NK-92 treated with Interleukin-12 subunit alpha and Interleukin-12 subunit beta, amount 100 ng/mL, for 24 hours (cell line): ENCODE results near the gene STK32C.

Source experiments
- DNase-seq: peaks from one replicate; lab custom pipeline; 2025; lab: John Stamatoyannopoulos, UW

STK32C gene

DNA sequence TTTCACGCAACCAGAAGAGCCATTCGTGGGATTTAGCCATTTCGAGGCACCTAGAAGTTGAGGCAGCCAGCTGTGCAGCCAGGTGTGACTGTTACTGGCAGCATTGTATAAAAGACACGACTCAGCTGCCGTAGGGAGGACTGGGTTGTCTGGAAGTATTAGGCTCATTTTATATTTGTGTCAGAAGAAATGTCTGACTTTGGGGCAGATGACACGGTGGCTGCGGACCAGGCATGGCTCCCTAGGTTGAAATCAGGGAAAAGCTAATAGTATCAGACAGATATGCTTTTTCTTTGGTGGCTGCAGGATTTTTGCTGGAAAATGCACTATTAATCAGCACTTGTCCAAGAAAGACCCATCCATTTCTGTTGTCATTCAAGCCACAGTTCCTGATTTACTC lies 125.2 kb downstream of the STK32C start:
- DNase-seq = no peak

DNA sequence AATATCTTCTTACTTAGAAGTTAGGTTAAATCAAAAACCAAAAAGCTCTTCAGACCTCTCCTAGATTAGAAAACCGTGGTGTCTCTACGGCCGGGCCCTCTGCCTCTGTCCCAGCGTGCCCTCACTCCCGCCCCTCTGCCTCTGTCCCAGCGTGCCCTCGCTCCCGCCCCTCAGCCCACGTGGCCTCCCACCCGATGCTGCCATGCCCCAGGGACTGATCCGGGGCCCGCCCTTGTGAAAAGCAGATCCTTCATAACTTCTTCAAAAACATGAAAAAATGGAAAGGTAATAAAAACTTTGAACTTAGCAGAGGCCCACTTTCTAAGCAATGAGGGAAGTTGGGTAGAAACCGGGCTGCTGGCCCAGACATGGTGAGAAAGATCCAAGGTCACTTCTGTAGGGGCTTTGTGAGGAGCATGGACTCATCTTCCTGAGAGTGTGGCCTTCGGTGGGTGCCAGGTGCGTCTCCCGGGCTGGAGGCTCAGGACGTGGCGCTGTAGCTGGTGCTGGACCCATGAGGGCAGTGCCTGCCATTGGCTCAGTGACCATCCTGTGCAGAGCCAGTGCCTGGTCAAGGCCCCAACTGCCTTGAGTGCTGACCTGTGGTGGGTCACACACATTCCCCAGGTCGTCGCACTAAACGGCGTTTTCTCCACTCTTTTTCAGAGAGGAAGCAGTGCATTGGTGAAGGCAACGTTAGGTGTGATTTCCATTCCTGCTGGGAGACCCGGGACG lies 125.9 kb downstream of the STK32C start:
- DNase-seq = no peak

DNA sequence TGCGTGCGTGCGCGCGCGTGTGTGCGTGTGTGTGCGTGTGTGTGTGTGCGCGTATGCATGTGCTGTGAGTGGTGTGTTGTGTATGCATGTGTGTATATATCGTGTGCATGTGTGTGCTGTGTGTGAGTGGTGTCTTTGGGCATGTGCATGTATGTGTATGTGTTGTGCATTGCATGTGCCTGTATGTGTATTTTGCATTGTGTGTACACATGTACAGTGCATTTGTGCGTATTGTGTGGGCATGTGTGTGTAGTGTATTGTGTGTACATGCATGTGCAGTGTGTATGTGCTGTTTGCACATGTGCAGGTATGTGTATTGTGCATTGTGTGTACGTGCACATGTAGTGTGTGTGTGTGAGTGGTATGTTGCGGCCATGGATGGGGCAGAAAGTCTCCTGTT lies 127.0 kb downstream of the STK32C start:
- no peak for DNase-seq

DNA sequence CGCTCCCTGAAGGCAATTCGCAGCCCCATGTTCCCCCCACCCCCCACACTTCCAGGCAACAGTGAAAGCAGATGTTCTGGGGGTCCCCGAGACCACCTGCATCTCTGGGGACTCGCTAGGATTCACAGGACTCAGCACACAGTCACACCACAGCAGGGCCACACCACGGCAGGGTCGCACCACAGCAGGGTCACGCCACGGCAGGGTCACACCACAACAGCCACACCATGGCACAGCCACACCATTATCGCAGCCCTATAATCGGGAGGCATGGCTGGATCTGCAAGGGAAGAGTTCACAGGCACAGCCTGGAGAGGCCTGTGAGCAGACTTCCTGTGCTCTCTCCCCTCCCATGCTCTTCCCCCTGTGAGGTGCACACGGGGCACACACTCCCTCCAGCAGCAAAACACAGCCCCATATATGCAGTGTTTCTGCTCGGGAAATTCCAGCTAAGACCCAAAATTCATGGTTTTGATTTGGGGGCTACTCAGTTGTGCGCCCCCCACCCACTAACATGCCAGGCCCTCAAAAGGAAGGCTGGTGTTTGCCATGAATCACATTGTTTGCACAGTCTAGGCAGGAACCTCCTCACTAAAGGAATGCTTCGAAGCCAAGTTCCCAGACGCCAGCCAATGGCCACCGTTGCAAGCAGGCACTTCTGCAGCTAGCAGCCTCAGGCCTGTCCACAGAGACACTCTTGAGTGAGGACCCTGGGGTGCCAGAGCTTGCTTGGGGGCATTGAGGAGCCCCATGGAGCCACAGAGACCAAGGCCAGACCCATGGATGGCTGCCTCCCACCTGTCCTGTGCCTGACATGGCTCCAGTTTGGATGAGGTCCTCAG lies 128.0 kb downstream of the STK32C start:
- DNase-seq = no peak

DNA sequence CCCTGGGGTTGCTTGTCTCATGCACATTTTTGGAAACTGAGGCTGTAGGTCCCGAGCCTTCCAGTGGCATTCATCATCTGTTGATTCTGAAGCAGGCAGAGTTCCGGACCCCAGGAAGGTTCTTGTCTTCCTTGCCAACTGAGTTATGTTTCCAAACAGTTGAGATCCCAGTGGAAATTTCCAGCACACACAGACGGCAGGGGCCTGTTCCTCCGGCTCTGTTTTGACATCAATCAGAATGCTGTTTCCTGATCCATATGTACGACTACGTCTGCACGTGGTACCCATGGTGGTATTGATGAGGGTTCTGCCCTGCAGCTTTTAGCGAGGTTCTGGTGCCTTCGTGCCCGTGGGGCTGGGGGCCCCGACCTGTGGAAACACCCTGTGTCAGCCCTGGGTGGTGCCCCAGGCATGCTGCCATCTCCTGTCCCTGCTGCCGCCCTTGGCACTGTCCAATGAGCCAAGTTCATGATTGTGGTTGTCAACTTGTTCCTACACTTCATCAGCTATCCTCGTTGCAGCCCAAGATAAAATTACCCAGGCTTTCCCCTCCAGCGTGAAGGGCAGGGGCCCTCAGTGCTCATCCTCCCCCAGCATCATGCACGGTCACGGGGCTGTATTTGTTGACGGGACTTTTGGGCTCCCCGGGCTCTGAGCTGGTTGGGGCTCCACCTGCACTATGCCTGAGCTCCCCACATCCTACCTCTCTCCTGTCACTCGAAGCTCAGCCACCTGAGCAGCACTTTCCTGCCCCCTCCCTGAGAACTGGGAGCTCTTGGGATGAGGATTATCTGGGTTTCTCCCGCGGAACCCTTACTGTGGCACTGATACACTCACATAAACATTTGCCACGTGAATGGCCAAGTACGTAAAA lies 128.8 kb downstream of the STK32C start:
- no peak for DNase-seq

DNA sequence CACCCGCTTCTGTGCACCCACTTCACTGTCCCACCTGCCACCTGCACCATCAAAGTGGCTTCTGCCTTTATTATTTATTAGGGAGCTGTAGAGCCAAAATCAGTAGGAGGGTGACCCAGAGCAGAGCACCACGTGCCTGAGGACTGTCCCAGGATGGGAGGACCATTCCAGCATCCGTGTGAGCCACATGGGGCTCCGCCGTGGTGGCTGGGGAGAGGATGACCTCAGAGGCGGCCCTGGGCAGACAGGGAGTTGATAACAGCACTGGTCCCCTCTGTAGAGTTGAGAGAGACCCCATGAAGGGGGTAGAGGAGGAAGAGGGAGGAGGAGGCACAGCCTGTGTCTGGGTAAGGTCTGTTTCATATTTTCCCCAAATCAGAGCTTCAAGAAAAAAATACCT lies 129.7 kb downstream of the STK32C start:
- DNase-seq = no peak

DNA sequence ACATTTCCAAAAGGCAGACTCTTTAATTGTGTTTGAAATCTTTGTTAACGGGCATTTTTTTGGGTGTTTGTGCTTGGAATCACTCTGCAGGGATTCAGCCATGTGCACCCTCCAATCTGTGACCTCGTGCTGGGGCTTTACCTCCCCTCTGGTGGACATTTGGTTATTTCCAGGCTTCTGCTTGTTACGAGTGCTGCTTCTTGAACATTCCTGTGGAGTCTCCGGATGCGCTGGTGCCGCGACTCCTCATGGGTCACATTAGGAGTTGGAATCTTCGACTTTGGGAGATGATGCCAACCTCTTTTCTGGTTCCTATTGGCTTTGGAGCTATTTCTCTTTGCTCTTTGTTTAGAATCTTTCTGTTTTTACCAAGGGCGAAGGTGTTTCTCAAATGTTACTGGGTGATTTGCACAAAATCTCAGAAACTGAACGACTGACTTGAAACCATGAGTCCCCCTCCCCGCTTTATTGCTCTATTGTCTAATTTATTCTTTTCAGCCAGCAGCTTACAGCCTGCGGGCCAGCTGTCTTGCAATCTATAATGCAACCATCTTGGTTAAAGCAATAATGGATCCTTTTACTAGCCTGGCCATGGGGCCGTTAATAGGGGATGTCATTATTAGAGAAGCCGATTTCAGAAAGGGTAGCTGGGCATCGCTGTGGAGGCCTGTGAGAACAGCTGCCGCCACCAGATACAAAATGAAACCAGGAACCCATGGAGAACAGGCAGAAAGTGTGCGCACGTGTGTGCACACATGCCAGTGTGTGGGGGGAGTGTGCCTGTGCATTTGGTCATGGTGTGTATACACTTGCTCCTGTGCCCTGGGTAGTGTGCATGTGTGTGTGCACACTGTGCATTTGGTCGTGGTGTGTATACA lies 130.9 kb downstream of the STK32C start:
- no peak for DNase-seq

DNA sequence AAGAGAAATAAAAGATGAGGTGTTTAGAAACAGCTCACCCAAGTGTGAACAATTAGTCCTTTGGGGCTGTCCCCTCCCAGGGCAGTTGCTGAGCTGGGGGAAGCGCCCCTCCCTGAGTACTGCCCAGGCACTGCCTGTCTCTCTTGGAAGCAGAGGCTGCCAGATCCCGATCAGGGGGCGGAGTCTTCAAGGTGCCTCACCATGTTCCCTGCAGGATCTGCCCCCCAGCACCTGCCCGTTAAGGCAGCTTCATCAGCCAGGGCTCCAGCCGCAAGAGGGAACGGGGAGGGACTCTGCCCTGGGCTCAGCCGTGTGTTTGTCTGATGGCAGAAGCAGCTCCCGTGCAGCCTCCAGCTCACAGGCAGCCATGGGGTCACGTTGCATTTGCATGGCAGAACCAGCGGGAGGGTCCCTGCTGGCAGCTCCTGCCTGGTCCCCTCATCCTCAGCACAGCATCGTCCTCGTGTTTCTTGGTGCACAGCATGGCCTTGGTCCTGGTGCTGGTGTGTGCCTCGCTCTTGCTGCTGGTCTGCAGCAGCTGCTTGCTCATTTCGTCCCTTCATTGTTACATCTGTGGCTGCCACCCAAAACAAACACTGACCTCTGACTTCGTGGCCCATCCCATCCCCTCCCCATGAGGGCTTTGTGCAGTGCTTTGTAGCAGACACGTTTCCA lies 131.7 kb downstream of the STK32C start:
- DNase-seq = no peak

DNA sequence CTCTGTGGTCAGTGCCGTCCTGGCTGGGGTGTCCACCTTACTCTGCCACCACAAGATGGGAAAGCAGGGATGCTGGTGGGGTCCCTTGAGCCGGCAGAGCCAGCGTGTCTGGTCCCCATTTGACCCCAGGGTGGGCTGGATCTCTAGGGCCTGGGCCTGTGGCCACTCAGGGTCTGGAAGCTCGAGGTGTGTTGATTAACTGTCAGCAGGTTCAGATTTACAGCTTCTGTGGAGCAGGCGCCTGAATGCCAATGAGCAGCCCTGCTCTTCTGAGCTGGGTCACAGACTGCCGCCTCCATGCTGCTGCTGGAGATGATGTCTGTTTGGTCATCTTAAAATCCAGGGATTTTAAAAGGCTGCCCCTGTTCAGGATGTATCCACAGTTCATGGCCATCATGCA lies 132.3 kb downstream of the STK32C start:
- no peak for DNase-seq

DNA sequence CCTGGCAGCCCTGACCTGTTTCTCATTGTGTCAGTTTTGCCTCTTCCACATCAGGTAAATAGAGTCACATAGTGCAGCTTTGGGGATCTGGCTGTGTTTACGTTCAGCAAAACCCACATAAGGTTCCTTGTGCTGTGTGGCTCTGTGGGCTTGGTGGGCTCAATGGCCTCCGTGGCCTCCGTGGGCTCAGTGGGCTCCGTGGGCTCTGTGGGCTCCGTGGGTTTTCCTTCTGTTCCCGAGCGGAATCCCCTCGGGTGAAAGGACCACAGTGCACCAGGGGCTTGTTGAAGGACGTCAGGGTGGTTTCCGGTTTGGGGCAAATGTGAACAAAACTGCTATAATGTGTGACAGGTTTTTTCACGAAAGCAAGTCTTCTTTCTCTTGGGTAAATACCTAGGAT lies 133.5 kb downstream of the STK32C start:
- no peak for DNase-seq

DNA sequence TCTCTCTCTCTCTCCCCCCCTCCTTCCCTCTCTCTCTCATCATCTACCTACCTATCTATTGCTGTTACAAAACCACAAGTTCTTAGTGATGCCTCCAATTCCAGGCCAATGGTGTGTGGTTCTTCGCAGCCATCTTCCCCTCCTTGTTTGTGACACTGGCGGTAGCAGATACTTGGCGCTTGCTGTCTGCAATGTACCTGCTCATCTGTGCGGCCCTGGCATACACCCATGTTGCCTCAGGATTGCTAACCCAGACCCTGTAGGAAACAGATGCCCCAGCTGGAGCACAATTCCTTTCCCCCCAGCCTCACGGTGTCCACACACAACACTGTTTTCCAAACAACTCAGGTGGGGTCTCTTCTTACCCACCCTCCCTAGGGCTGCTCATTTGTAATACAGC lies 134.6 kb downstream of the STK32C start:
- no peak for DNase-seq

DNA sequence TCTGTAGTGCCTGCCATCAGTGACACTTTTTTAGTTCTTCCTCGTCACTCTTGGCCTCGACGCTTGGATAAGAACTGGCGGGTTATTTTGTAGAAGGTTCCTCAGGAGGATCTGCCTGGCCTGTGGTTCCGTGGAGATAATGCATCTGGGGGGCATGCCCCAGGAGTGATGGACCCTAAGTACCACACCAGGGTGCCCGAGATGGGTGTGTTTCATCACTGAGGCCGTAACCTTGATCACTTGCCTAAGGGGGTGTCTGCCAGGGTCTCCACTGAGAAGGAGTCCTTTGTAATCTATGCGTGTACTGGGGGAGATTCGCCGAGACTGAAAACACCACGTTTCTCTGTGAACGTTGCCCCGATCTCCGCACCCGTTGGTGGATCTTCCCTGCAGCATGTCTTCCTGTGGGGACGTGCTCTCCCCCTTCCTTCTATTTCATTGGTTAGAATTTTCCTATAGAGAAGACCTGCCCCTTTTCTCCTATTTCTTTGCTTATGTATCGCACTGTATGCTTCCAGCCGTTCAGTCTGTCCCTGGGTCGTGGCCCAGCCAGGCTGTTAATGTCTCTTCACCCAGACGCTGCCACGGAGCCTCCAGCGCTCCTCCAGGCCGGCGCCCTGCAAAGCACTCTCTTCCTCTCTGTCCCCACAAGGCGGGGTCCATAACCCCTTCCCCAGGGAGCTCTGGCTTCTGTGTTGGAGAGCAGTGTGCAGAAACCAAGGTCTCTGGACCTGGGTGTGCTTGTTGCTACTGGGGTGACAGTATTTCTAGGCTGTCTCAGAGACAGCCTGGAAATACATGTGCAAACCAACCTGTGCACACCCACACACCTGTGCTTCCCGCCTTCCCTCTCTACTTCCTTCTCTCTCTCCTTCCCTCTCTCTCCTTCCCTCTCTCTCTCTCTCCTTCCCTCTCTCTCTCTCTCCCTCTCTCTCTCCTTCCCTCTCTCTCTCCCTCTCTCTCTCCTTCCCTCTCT lies 135.4 kb downstream of the STK32C start:
- no peak for DNase-seq

DNA sequence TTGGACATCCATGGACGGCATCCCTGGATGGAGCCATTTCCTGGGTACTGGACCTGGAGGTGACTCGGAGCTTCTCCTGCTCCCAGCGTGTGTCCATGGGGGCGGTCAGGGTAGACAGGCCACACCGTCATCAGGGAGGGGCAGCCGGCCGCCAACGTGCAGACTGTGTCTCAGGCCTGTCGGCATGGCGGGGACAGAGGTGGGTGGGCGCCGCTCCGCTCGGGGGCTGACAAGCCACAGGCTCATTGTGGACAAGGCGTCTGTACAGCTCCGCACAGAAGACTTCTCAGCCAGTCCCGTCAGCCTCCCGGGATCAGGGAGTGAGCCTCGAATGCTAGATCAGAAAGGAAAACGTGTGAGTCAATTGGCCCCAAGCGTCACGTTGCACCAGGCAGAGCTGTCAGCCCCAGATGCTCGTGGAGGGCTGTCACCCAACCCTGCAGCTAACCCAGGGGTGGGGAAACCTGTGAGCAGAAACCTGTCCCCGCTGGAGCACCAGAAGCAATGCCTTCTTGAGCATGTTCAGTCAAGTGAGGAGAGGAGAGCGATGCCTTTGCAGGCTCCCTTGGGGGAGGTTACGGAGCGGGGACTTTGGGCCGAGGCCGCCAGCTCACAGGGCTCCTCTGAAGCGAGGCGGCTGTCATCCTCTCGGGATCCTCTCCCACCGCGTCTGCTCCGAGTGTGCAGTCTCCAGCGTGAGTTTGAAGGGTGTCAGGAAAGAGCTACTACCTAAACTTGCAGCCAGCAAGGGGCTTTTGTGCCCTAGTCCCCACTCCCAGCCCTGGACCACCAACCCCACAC lies 137.0 kb downstream of the STK32C start:
- no peak for DNase-seq

DNA sequence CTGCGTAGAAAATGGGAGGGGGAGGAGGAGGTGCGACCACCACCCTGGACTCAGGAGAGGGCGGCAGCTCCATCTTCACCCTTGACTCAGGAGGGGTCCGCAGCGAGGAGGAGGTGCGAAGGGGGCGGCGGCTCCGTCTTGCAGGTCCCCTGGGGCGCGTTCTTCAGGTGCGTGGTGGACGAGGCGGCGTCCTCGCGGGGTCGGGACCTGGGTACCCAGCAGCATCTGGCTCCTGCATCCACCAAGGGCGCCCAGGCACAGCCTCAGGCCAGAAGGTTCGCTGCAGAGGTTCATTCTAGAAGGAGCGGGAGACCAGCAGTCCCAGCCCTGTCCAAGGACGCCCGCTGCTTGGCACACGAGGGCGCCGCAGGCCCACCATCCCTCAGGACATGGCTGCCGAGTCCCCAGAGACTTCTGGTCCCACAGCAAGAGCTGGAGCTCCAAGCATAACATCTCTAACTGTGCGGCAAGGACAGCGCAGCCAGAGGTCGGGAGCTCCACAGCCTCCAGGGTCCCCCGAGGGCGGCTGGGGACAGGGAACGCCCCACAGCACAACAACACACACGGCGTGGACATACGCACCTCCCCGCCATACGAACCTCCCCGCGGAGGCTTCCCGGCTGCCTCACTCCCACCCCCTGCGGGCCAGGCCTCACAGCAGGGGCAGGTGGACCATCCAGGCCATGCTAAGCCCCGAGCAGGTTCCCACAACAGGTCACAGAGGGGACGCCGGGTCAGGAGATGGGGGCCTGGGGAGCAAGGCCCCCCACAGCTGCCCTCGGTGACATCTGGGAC lies 137.8 kb downstream of the STK32C start:
- DNase-seq = no peak

DNA sequence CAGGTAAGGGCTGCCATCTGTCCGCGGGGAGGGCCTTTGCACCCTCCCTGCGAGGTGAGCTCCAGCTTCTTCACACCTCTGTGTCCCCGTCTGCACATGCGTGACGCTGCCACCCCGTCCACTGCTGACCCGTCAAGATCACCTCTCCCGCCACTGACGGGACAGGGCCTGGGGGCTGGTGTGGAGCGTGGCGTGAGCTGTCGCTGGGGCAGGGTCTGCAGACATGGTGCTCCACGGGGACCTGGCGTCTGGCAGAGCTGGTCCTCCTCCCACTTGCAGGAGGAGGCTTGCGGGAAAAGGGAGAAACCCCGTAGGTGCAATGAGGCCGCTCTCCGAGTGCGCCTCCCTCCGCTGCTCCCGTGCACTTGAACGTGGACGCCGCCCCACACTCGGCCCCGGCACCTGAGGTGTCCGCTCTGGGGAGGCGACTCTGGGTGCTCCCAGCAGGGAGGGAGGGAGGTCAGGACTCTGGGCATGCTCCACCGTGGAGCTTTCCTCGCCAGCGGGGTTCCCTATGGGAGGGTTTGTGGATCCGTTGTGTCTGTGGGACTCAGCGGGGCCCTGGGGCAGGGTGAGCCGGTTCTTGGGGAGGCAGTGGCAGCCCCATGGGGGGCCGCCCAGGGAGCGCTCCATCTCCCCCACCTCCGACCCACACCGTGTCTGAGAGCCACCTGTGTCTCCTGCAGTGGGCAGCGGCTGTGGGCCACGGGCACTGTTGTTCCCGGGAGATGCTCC lies 138.6 kb downstream of the STK32C start:
- no peak for DNase-seq

DNA sequence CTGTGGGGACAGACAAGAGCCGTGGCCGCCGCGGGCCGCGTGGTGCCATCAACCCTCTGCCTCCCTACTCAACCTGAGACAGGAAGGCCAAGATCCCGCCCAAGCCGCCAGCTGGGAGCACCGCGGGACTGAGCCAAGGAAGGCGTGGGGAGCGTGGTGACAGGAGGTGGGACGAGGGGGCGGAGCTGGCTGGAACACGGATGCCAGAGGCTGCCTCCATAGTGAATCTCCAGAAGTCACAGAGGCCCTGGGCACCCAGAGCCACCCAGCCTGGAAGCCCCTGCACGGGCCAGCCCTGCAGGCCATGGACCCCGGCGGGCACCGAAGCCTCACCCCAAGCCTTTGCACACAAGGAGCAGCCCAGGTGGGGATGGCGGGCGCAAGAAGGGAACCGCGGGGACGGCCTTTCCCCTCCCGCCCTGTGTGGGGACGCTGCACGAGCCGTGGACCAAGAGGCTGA lies 139.1 kb downstream of the STK32C start:
- no peak for DNase-seq

DNA sequence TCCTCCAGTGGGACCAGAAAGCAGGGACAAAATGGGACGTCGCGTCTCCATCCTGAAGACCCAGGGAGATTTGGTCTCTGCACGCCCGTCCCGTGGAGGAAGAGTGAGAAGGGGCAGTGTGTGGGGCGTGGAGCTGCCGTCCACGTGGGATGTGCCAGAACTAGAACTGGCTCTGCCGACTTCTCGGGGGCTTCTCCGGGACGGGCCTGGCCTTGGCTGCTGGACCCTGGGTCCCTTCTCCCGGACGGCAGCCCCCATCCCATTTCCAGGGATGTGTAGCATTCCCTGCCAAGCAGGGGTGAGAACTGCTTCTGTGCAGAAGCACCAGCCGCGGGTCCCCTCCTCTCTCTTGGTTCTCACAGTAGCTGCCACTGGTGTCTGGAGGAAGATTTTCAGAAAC lies 139.8 kb downstream of the STK32C start:
- DNase-seq = no peak
